Measurements from ENCODE around the gene MYO1F. TPM values are rescaled to one million over a fixed set of nuclear protein-coding genes. Genes with fewer than 3 reads are reported as not detected.

The MYO1F gene
- total RNA-seq, 1 experiment from 2014 or later: not detected

- CTCF ChIA-PET: no interaction called here
- Mint-ChIP-seq H3K36me3 (ENCODE audit: insufficient read depth, unreplicated experiment) (peaks cover 4% of the 10 kb centered on the region), H3K27me3 (ENCODE audit: unreplicated experiment) (no peaks in the 10 kb centered on the region), H3K4me3 (ENCODE audit: low read depth, unreplicated experiment) (no peak overlapping the region), H3K27ac (ENCODE audit: unreplicated experiment) (no peak overlapping the region), H3K9me3 (ENCODE audit: low read depth, unreplicated experiment) (no peaks in the 10 kb centered on the region), H3K4me1 (ENCODE audit: low read depth, unreplicated experiment) (no peaks in the 10 kb centered on the region)
- no peak for DNase-seq
- BruUV-seq (replicated peaks): no TSS peak
- no peak for TF ChIP-seq CTCF (IDR thresholded peaks at IDR 0.05; ENCODE audit: unreplicated experiment)
- intact Hi-C loops (cut with micrococcal nuclease; ENCODE audit: unreplicated experiment): no loop called here
These were observed 78.0 kb downstream of the MYO1F start for GRCh38 chr19:8499048-8499833.

GRCh38 chr19:8498295-8498694 is 78.9 kb downstream of the MYO1F start:
- Mint-ChIP-seq H3K4me3 (ENCODE audit: low read depth, unreplicated experiment) (no peak overlapping the region), H3K27me3 (ENCODE audit: unreplicated experiment) (no peaks in the 10 kb centered on the region), H3K4me1 (ENCODE audit: low read depth, unreplicated experiment) (no peaks in the 10 kb centered on the region), H3K9me3 (ENCODE audit: low read depth, unreplicated experiment) (no peaks in the 10 kb centered on the region), H3K27ac (ENCODE audit: unreplicated experiment) (no peak overlapping the region), H3K36me3 (ENCODE audit: insufficient read depth, unreplicated experiment) (peaks cover 4% of the 10 kb centered on the region)
- CTCF ChIA-PET: no interaction called here
- no peak for DNase-seq
- no TSS peak for BruUV-seq (replicated peaks)
- TF ChIP-seq CTCF (IDR thresholded peaks at IDR 0.05; ENCODE audit: unreplicated experiment): no peak
- intact Hi-C loops (cut with micrococcal nuclease; ENCODE audit: unreplicated experiment): no loop called here

GRCh38 chr19:8494158-8494557 is 83.1 kb downstream of the MYO1F start:
- intact Hi-C loops (cut with micrococcal nuclease; ENCODE audit: unreplicated experiment): no loop called here
- no peak overlapping the region for H3K4me3 Mint-ChIP-seq (ENCODE audit: low read depth, unreplicated experiment)
- BruUV-seq (replicated peaks): no TSS peak
- no peaks in the 10 kb centered on the region for H3K9me3 Mint-ChIP-seq (ENCODE audit: low read depth, unreplicated experiment)
- no peaks in the 10 kb centered on the region for H3K27me3 Mint-ChIP-seq (ENCODE audit: unreplicated experiment)
- no peak for DNase-seq
- peaks cover 12% of the 10 kb centered on the region for H3K36me3 Mint-ChIP-seq (ENCODE audit: insufficient read depth, unreplicated experiment)
- H3K4me1 Mint-ChIP-seq (ENCODE audit: low read depth, unreplicated experiment): no peaks in the 10 kb centered on the region
- no peak overlapping the region for H3K27ac Mint-ChIP-seq (ENCODE audit: unreplicated experiment)
- no peak for TF ChIP-seq CTCF (IDR thresholded peaks at IDR 0.05; ENCODE audit: unreplicated experiment)
- CTCF ChIA-PET: no interaction called here

- no peak overlapping the region for H3K4me3 Mint-ChIP-seq (ENCODE audit: low read depth, unreplicated experiment)
- BruUV-seq (replicated peaks): no TSS peak
- no peaks in the 10 kb centered on the region for H3K4me1 Mint-ChIP-seq (ENCODE audit: low read depth, unreplicated experiment)
- H3K27ac Mint-ChIP-seq (ENCODE audit: unreplicated experiment): no peak overlapping the region
- no peaks in the 10 kb centered on the region for H3K9me3 Mint-ChIP-seq (ENCODE audit: low read depth, unreplicated experiment)
- no peak for DNase-seq
- peaks cover 23% of the 10 kb centered on the region for H3K36me3 Mint-ChIP-seq (ENCODE audit: insufficient read depth, unreplicated experiment)
- intact Hi-C loops (cut with micrococcal nuclease; ENCODE audit: unreplicated experiment): no loop called here
- CTCF ChIA-PET: no interaction called here
- no peak for TF ChIP-seq CTCF (IDR thresholded peaks at IDR 0.05; ENCODE audit: unreplicated experiment)
- H3K27me3 Mint-ChIP-seq (ENCODE audit: unreplicated experiment): no peaks in the 10 kb centered on the region
These were observed 85.7 kb downstream of the MYO1F start for GRCh38 chr19:8491574-8491973.

All from Calu3 (cell line).